Sigmoid colon (tissue), 7 donors: ENCODE results near the gene TM9SF3. TPM values are rescaled to one million over a fixed set of nuclear protein-coding genes. Genes with fewer than 3 reads are reported as not detected.

Source experiments
- DNase-seq: peaks from one replicate; pipeline ENCODE4 v3.0.0-alpha.2; 2019
- H3K27ac ChIP-seq, 4 donors: fragments of 200-600 bp; sonication (generic); one replicate each; pipeline ENCODE4 v1.5.1; 2016 to 2019; ENCODE audit warnings: mild to moderate bottlenecking in 1 of 4
- H3K27me3 ChIP-seq, 3 donors: fragments of 200-600 bp; sonication (generic); one replicate each; pipeline ENCODE4 v1.5.1; 2019; ENCODE audit warnings: mild to moderate bottlenecking in 1 of 3
- H3K36me3 ChIP-seq, 4 donors: fragments of 200-600 bp; sonication (generic); one replicate each; pipeline ENCODE4 v1.5.1; 2016 to 2019
- H3K4me1 ChIP-seq, 4 donors: fragments of 200-600 bp; sonication (generic); one replicate each; pipeline ENCODE4 v1.5.1; 2017 to 2019
- H3K4me3 ChIP-seq, 4 donors: fragments of 200-600 bp; sonication (generic); one replicate each; pipeline ENCODE4 v1.5.1; 2017 to 2019; ENCODE audit warnings: mild to moderate bottlenecking in 2 of 4, moderate library complexity in 1 of 4
- H3K9me3 ChIP-seq, 4 donors: fragments of 200-600 bp in 3 of 4; sonication (generic) in 3 of 4; one replicate each; pipeline versions ENCODE4 v1.5.1 to v1.6.1; 2013 to 2019
- CTCF ChIP-seq, 4 experiments: fragments of 450-650 bp in 3 of 4; fragments of 200-600 bp in 1 of 4; IDR thresholded peaks; one replicate each; pipeline ENCODE4 v1.5.1; 2016 to 2019; ENCODE audit warnings: antibody characterized with exemption in 4 of 4, mild to moderate bottlenecking in 3 of 4, moderate library complexity in 2 of 4
- EP300 ChIP-seq, 4 donors: sonication (generic); formaldehyde crosslinking; IDR thresholded peaks; one replicate each; pipeline ENCODE4 v1.6.1; 2017; ENCODE audit warnings: antibody characterized with exemption in 4 of 4
- POLR2A ChIP-seq, 2 donors: fragments of 450-650 bp; IDR thresholded peaks; one replicate each; pipeline ENCODE4 v1.6.1; 2016; ENCODE audit warnings: antibody characterized with exemption in 2 of 2, mild to moderate bottlenecking in 2 of 2, moderate library complexity in 2 of 2
- POLR2AphosphoS5 ChIP-seq, 4 donors: sonication (generic); formaldehyde crosslinking; IDR thresholded peaks; one replicate each; pipeline ENCODE4 v1.6.1; 2017; ENCODE audit warnings: antibody characterized with exemption in 4 of 4
- WGBS, 2 donors: extraction: QIAGEN DNeasy Blood & Tissue Kit; methylation state at CpG; one replicate each; pipeline ENCODE4 v1.1.7; 2013; 5-methylcytosine and 5-hydroxymethylcytosine counted together
- intact Hi-C: fragments of 100-400 bp; cut with DNase I; formaldehyde crosslinking; loops from one replicate; pipeline ENCODE4 v1.15.1; 2023
- polyA plus RNA-seq, 3 donors: library from polyadenylated mRNA; stranded (reverse); fragments of 200-250 nt; gene quantifications; one replicate each; pipeline ENCODE4 v1.2.3, GENCODE V29; 2013
- total RNA-seq, 4 donors: library from RNA; depleted of rRNA; stranded (reverse); fragments of >200 nt; gene quantifications; one replicate each; pipeline ENCODE4 v1.1.0, GENCODE V29; 2016
- donor health status: healthy with polysubstance abuse.
- donor health status: Bipolar disorder and iron deficiency.
- donor health status: healthy.

The TM9SF3 gene
- total and polyA plus RNA-seq, 7 donors: 18.5 to 115 (median 104) TPM

GRCh38 chr10:96579133-96579532, 7.7 kb downstream of the TM9SF3 start:
- H3K9me3 ChIP-seq: no peaks in the 10 kb centered on the region
- peaks cover 0 to 17% (median 0%) of the 10 kb centered on the region in 4 donors for H3K36me3 ChIP-seq
- H3K27me3 ChIP-seq: no peaks in the 10 kb centered on the region
- H3K27ac ChIP-seq: peak overlapping the region in 2 of 4 donors; percentile 64 to 68
- no peak for DNase-seq
- H3K4me1 ChIP-seq: peaks cover 0 to 84% (median 61%) of the 10 kb centered on the region in 4 donors
- WGBS, 2 donors: 51 to 82% methylated on average over 2 of the region's 2 CpGs
- intact Hi-C loops: no loop called here
- no peak for TF ChIP-seq POLR2AphosphoS5 (IDR thresholded peaks at IDR 0.05)
- TF ChIP-seq EP300 (IDR thresholded peaks at IDR 0.05): no peak
- no peak for TF ChIP-seq CTCF (IDR thresholded peaks at IDR 0.05)
- no peak for TF ChIP-seq POLR2A (IDR thresholded peaks at IDR 0.05)
- H3K4me3 ChIP-seq: no peak overlapping the region

GRCh38 chr10:96578633-96579032, 8.2 kb downstream of the TM9SF3 start:
- H3K4me1 ChIP-seq: peaks cover 0 to 79% (median 58%) of the 10 kb centered on the region in 4 donors

GRCh38 chr10:96578022-96578421, 8.8 kb downstream of the TM9SF3 start:
- DNase-seq: no peak
- WGBS, 2 donors: 22 to 71% methylated on average over 4 of the region's 4 CpGs
- H3K4me1 ChIP-seq: peaks cover 0 to 79% (median 57%) of the 10 kb centered on the region in 4 donors
- H3K4me3 ChIP-seq: no peak overlapping the region
- H3K9me3 ChIP-seq: no peaks in the 10 kb centered on the region
- TF ChIP-seq POLR2A (IDR thresholded peaks at IDR 0.05) (no peak), EP300 (IDR thresholded peaks at IDR 0.05) (no peak), POLR2AphosphoS5 (IDR thresholded peaks at IDR 0.05) (no peak), CTCF (IDR thresholded peaks at IDR 0.05) (no peak)
- peaks cover 0 to 17% (median 0%) of the 10 kb centered on the region in 4 donors for H3K36me3 ChIP-seq
- intact Hi-C loops: no loop called here
- H3K27me3 ChIP-seq: no peaks in the 10 kb centered on the region
- no peak overlapping the region for H3K27ac ChIP-seq

More at GRCh38 chr10:96578633-96579032, 8.2 kb downstream of the TM9SF3 start:
- Histone ChIP-seq H3K4me3 (no peak overlapping the region), H3K36me3 (peaks cover 0 to 17% (median 0%) of the 10 kb centered on the region in 4 donors), H3K27me3 (no peaks in the 10 kb centered on the region), H3K27ac (peak overlapping the region in 1 of 4 donors; percentile 1), H3K9me3 (no peaks in the 10 kb centered on the region)
- WGBS, 2 donors: 46 to 88% methylated on average over 5 of the region's 5 CpGs
- intact Hi-C loops: no loop called here
- TF ChIP-seq POLR2A (IDR thresholded peaks at IDR 0.05): no peak
- TF ChIP-seq CTCF (IDR thresholded peaks at IDR 0.05): no peak
- TF ChIP-seq POLR2AphosphoS5 (IDR thresholded peaks at IDR 0.05): no peak
- no peak for TF ChIP-seq EP300 (IDR thresholded peaks at IDR 0.05)
- no peak for DNase-seq

GRCh38 chr10:96577069-96577468, 9.7 kb downstream of the TM9SF3 start:
- intact Hi-C loops: no loop called here
- no peak overlapping the region for H3K27ac ChIP-seq
- H3K27me3 ChIP-seq: no peaks in the 10 kb centered on the region
- TF ChIP-seq EP300 (IDR thresholded peaks at IDR 0.05): no peak
- no peak for TF ChIP-seq POLR2A (IDR thresholded peaks at IDR 0.05)
- no peak for TF ChIP-seq CTCF (IDR thresholded peaks at IDR 0.05)
- TF ChIP-seq POLR2AphosphoS5 (IDR thresholded peaks at IDR 0.05): no peak
- no peak overlapping the region for H3K4me3 ChIP-seq
- peaks cover 0 to 17% (median 0%) of the 10 kb centered on the region in 4 donors for H3K36me3 ChIP-seq
- 18 to 74% methylated on average over 1 of the region's 1 CpG for WGBS, 2 donors
- peaks cover 0 to 81% (median 51%) of the 10 kb centered on the region in 4 donors for H3K4me1 ChIP-seq
- H3K9me3 ChIP-seq: no peaks in the 10 kb centered on the region
- no peak for DNase-seq
